Esophagus muscularis mucosa (tissue), 4 donors: ENCODE measurements around the gene EAF2. TPM values are rescaled to one million over a fixed set of nuclear protein-coding genes. Genes with fewer than 3 reads are reported as not detected.

ENCODE experiments used
- DNase-seq: peaks from one replicate; pipeline ENCODE4 v3.0.0-alpha.2; 2017; ENCODE audit errors: extremely low spot score
- H3K27ac ChIP-seq, 4 donors: fragments of 200-600 bp; sonication (generic); replicated peaks in 1 of 4; 1 replicate in 3 of 4; 2 replicates in 1 of 4; pipeline ENCODE4 v1.5.1; 2016 to 2019; ENCODE audit warnings: mild to moderate bottlenecking in 1 of 4
- H3K27me3 ChIP-seq, 4 donors: fragments of 200-600 bp; sonication (generic); one replicate each; pipeline versions ENCODE4 v1.5.1 to v1.6.0; 2016 to 2019
- H3K36me3 ChIP-seq, 4 donors: fragments of 200-600 bp; sonication (generic); one replicate each; pipeline ENCODE4 v1.5.1; 2016 to 2019
- H3K4me1 ChIP-seq, 4 donors: fragments of 200-600 bp; sonication (generic); one replicate each; pipeline ENCODE4 v1.5.1; 2016 to 2019
- H3K4me3 ChIP-seq, 4 donors: fragments of 200-600 bp; sonication (generic); 1 replicate in 2 of 4; 2 replicates in 2 of 4; pipeline ENCODE4 v1.5.1; 2016 to 2019; ENCODE audit warnings: mild to moderate bottlenecking in 4 of 4, moderate library complexity in 1 of 4
- H3K9me3 ChIP-seq, 4 donors: fragments of 200-600 bp; sonication (generic); 1 replicate in 3 of 4; 2 replicates in 1 of 4; pipeline ENCODE4 v1.5.1; 2016 to 2019
- CTCF ChIP-seq, 3 experiments: fragments of 200-600 bp in 2 of 3; fragments of 450-650 bp in 1 of 3; sonication (generic) in 2 of 3; IDR thresholded peaks; one replicate each; pipeline ENCODE4 v1.5.1; 2017 to 2019; ENCODE audit warnings: antibody characterized with exemption in 3 of 3, mild to moderate bottlenecking in 2 of 3, moderate library complexity in 1 of 3
- EP300 ChIP-seq: sonication (generic); formaldehyde crosslinking; IDR thresholded peaks from one replicate; pipeline ENCODE4 v1.6.1; 2017; ENCODE audit warnings: antibody characterized with exemption
- POLR2A ChIP-seq: fragments of 450-650 bp; IDR thresholded peaks from one replicate; pipeline ENCODE4 v1.6.1; 2017; ENCODE audit warnings: antibody characterized with exemption, moderate library complexity, mild to moderate bottlenecking, low read depth
- POLR2AphosphoS5 ChIP-seq, 2 donors: sonication (generic); formaldehyde crosslinking; IDR thresholded peaks; one replicate each; pipeline ENCODE4 v1.6.1; 2017; ENCODE audit warnings: antibody characterized with exemption in 2 of 2
- WGBS: methylation state at CpG from one replicate; pipeline ENCODE4 v1.1.5; 2018; 5-methylcytosine and 5-hydroxymethylcytosine counted together
- intact Hi-C: fragments of 100-400 bp; cut with DNase I; formaldehyde crosslinking; loops from one replicate; pipeline ENCODE4 v1.15.1; 2023
- total RNA-seq, 4 donors: library from RNA; depleted of rRNA; stranded (reverse); fragments of >200 nt; gene quantifications; one replicate each; pipeline versions ENCODE4 v1.1.0 to v1.2.1, GENCODE V29; 2016

Gene EAF2
- total RNA-seq: 1 to 10 TPM; 2.1 to 3.6 (median 2.9) TPM

GRCh38 chr3:121834671-121835464 is at the start of gene EAF2, which contains the start of gene IQCB1:
TSS of gene EAF2 (plus strand) at chr3:121835209. CDS start at chr3:121835286, 77 bp downstream.
TSS of gene IQCB1 (minus strand) at chr3:121835060. CDS start at chr3:121828960, 6,100 bp downstream.
- intact Hi-C loops: loop anchor here (5.0 to 10.0 kb wide), 2 partner anchors 88 to 290 kb away; partner anchors contain the start of genes GOLGB1 and POLQ
- Histone ChIP-seq H3K4me3 (peak within 1 kb of the TSS; percentile 67 to 81 (median 74)), H3K27ac (peak within 1 kb of the TSS; percentile 70 to 86 (median 82)), H3K27me3 (no peaks in the 10 kb centered on the region), H3K4me1 (peaks cover 16 to 29% (median 22%) of the 10 kb centered on the region in 4 donors), H3K9me3 (no peaks in the 10 kb centered on the region), H3K36me3 (peaks cover 0 to 20% (median 7%) of the 10 kb centered on the region in 4 donors)
- TF ChIP-seq CTCF (IDR thresholded peaks at IDR 0.05): no peak
- peak; percentile 89 to 91 for TF ChIP-seq POLR2AphosphoS5 (IDR thresholded peaks at IDR 0.05)
- DNase-seq: peak; percentile 99
- under 1% methylated on average over 22 of the region's 54 CpGs for WGBS

- no peaks in the 10 kb centered on the region for H3K4me1 ChIP-seq
- no peaks in the 10 kb centered on the region for H3K9me3 ChIP-seq
- H3K27me3 ChIP-seq: no peaks in the 10 kb centered on the region
- 76% methylated on average over 2 of the region's 2 CpGs for WGBS
- no peak for DNase-seq
- no peak overlapping the region for H3K27ac ChIP-seq
- H3K36me3 ChIP-seq: peaks cover 4 to 71% (median 38%) of the 10 kb centered on the region in 4 donors
- H3K4me3 ChIP-seq: no peak overlapping the region
- intact Hi-C loops: no loop called here
- TF ChIP-seq POLR2A (no peak), POLR2AphosphoS5 (IDR thresholded peaks at IDR 0.05) (no peak), EP300 (no peak), CTCF (IDR thresholded peaks at IDR 0.05) (no peak)
These were observed 48.5 kb upstream of the EAF2 start for GRCh38 chr3:121786485-121786884.

GRCh38 chr3:121793078-121793477 is 41.9 kb upstream of the EAF2 start:
- TF ChIP-seq POLR2AphosphoS5 (IDR thresholded peaks at IDR 0.05) (no peak), CTCF (IDR thresholded peaks at IDR 0.05) (no peak), POLR2A (no peak), EP300 (no peak)
- no peak for DNase-seq
- WGBS: 98% methylated on average over 3 of the region's 3 CpGs
- intact Hi-C loops: no loop called here
- Histone ChIP-seq H3K36me3 (peaks cover 0 to 67% (median 27%) of the 10 kb centered on the region in 4 donors), H3K27ac (no peak overlapping the region), H3K4me3 (no peak overlapping the region), H3K4me1 (no peaks in the 10 kb centered on the region), H3K9me3 (no peaks in the 10 kb centered on the region), H3K27me3 (no peaks in the 10 kb centered on the region)

- Histone ChIP-seq H3K9me3 (no peaks in the 10 kb centered on the region), H3K4me1 (no peaks in the 10 kb centered on the region), H3K27ac (no peak overlapping the region), H3K36me3 (peaks cover 0 to 63% (median 14%) of the 10 kb centered on the region in 4 donors), H3K27me3 (no peaks in the 10 kb centered on the region), H3K4me3 (no peak overlapping the region)
- no peak for DNase-seq
- intact Hi-C loops: no loop called here
- TF ChIP-seq POLR2AphosphoS5 (IDR thresholded peaks at IDR 0.05) (no peak), CTCF (IDR thresholded peaks at IDR 0.05) (no peak), EP300 (no peak), POLR2A (no peak)
- 94% methylated on average over 2 of the region's 2 CpGs for WGBS
These were observed 40.6 kb upstream of the EAF2 start for GRCh38 chr3:121794264-121794983.
